ENCODE data around the gene SYNJ1. TPM values are rescaled to one million over a fixed set of nuclear protein-coding genes. Genes with fewer than 3 reads are reported as not detected.

SYNJ1 gene
- total and polyA plus RNA-seq, 10 of the 15 experiments (the other 5 are each of a cell fraction or from before 2014, with no cell fraction given) = 1.2 to 7.0 (median 3.5) TPM

GRCh38 chr21:32713726-32714125, 14.1 kb downstream of the SYNJ1 start (continued):
- TF ChIP-seq REST (IDR thresholded peaks at IDR 0.05; ENCODE audit: low read depth, low read length) (no peak), TBL1XR1 (IDR thresholded peaks at IDR 0.05; ENCODE audit: low read depth, low read length) (no peak), MEF2A (IDR thresholded peaks at IDR 0.05; ENCODE audit: insufficient read depth, low read depth, low read length) (no peak), HDAC2 (IDR thresholded peaks at IDR 0.05) (no peak), KAT2A (conservative IDR thresholded peaks at IDR 0.05; ENCODE audit: control insufficient read depth, low read depth, low read length) (no peak)

GRCh38 chr21:32712641-32713040, 15.2 kb downstream of the SYNJ1 start:
- 52% methylated on average over 4 of the region's 4 CpGs for WGBS (ENCODE audit: insufficient coverage, insufficient replicate concordance, low lambda C conversion rate, missing lambda C conversion rate)
- DNase-seq (ENCODE audit: low read depth, low spot score) (no peak), FAIRE-seq (no peak), ATAC-seq (peak; percentile 32; the same call in 1 of the 3 replicates)
- Histone ChIP-seq H3K4me3 (no peak overlapping the region), H3K27me3 (replicated peaks in 1 of 2; ENCODE audit: control insufficient read depth in 2 of 2, insufficient read depth in 2 of 2, low read length in 1 of 2) (no peaks in the 10 kb centered on the region), H4K20me1 (ENCODE audit: control insufficient read depth, insufficient read depth) (no peaks in the 10 kb centered on the region), H3K4me2 (ENCODE audit: control insufficient read depth, insufficient read depth) (peak overlapping the region; percentile 30; the same call in 1 of the 2 replicates), H3K79me2 (ENCODE audit: control insufficient read depth, insufficient read depth, low read length) (no peaks in the 10 kb centered on the region; the same call in 1 of the 2 replicates), H3K36me3 (ENCODE audit: control insufficient read depth in 2 of 2, insufficient read depth in 2 of 2, low read length in 1 of 2) (no peaks in the 10 kb centered on the region), H3K9me3 (replicated peaks; ENCODE audit: control insufficient read depth, insufficient read depth, low read length) (no peaks in the 10 kb centered on the region), H3K27ac (ENCODE audit: control insufficient read depth, insufficient read depth) (no peak overlapping the region), H3K4me1 (ENCODE audit: control insufficient read depth, insufficient read depth, low read length) (peaks cover 18% of the 10 kb centered on the region), H2AFZ (ENCODE audit: control insufficient read depth, low read depth, low read length) (no peak overlapping the region), H3K9ac (ENCODE audit: control insufficient read depth, insufficient read depth, low read length) (no peak overlapping the region)
- intact Hi-C loops (cut with micrococcal nuclease; ENCODE audit: unreplicated experiment) = no loop called here
- ChIA-PET CTCF (interaction anchor here (0.8 to 1.0 kb wide), 4 partner anchors 10 to 112 kb away, joined by 3 to 4 read pairs (median 3); partner anchors contain the start of gene PAXBP1), RAD21 (ENCODE audit: unreplicated experiment) (interaction anchor here (0.8 to 1.2 kb wide), 3 partner anchors 12 to 53 kb away, joined by 4 to 5 read pairs (median 5); no protein-coding TSS in a partner anchor), POLR2A (interaction anchor here (0.9 to 1.2 kb wide), 2 partner anchors 14 to 100 kb away, joined by 3 to 4 read pairs; no protein-coding TSS in a partner anchor), SMC1A (ENCODE audit: uncharacterized antibody, unreplicated experiment) (interaction anchor here (0.7 to 1.7 kb wide), 5 partner anchors 11 to 113 kb away, joined by 3 to 10 read pairs (median 4); no protein-coding TSS in a partner anchor)
- TF ChIP-seq LARP7 (IDR thresholded peaks at IDR 0.05) (no peak), NKRF (conservative IDR thresholded peaks at IDR 0.05) (no peak), SMARCA5 (IDR thresholded peaks at IDR 0.05) (no peak), SIN3A (IDR thresholded peaks at IDR 0.05; ENCODE audit: low read depth, low read length) (no peak), GATAD2B (conservative IDR thresholded peaks at IDR 0.05; ENCODE audit: low read depth) (no peak)
- BruUV-seq (replicated peaks) = no TSS peak
- in situ Hi-C loops (cut with MboI) = no loop called here
